ENCODE data around the gene KIR2DL3. TPM values are rescaled to one million over a fixed set of nuclear protein-coding genes. Genes with fewer than 3 reads are reported as not detected.

Gene KIR2DL3
- total and polyA plus RNA-seq, 2 of the 13 experiments (the other 11 are each of a cell fraction or from before 2014, with no cell fraction given), result not detected

GRCh38 chr19:54694648-54695047 lies 43.7 kb upstream of the KIR2DL3 start:
- no peak overlapping the region for H2AFZ ChIP-seq (ENCODE audit: low read length)
- H3K27ac ChIP-seq (ENCODE audit: extremely low read length, insufficient read depth, low read length), result no peak overlapping the region
- no peak overlapping the region for H3K4me3 ChIP-seq (replicated peaks in 1 of 3; ENCODE audit: insufficient read depth in 1 of 3, low read depth in 2 of 3, low read length in 3 of 3)
- no peak overlapping the region for H3K4me2 ChIP-seq (ENCODE audit: low read depth, low read length)
- no peak for ATAC-seq
- no peaks in the 10 kb centered on the region for H3K4me1 ChIP-seq (ENCODE audit: insufficient read depth, low read length)
- intact Hi-C loops (cut with micrococcal nuclease; ENCODE audit: unreplicated experiment) (no loop called here), in situ Hi-C loops (cut with HindIII; ENCODE audit: extremely low pct_ligation_motif_present, low pct_unique_long_range_greater_than_20kb) (no loop called here)
- no peaks in the 10 kb centered on the region for H4K20me1 ChIP-seq (ENCODE audit: insufficient read depth, low read length)
- no TSS peak for BruUV-seq (replicated peaks)
- WGBS (ENCODE audit: low lambda C conversion rate), result 50% methylated on average over 1 of the region's 5 CpGs
- H3K36me3 ChIP-seq (replicated peaks in 1 of 2; ENCODE audit: control insufficient read depth in 1 of 2, insufficient read depth in 2 of 2, low read length in 2 of 2), result no peaks in the 10 kb centered on the region
- FAIRE-seq, result no peak
- no peak overlapping the region for H3K9ac ChIP-seq (ENCODE audit: insufficient read depth, low read depth, low read length)
- ChIA-PET POLR2A (no interaction called here), CTCF (ENCODE audit: low intra/inter-chr PET ratio, low total read pairs) (no interaction called here)
- H3K27me3 ChIP-seq (ENCODE audit: control insufficient read depth in 1 of 2, insufficient read depth in 2 of 2, low read length in 2 of 2), result peaks cover 0 to 8% of the 10 kb centered on the region in 2 experiments; a peak in 2 of 5 replicates
- H3K9me3 ChIP-seq (ENCODE audit: low read length), result no peaks in the 10 kb centered on the region
- H3K79me2 ChIP-seq (ENCODE audit: insufficient read depth, low read length), result no peaks in the 10 kb centered on the region
- DNase-seq (ENCODE audit: low spot score), result no peak
- TF ChIP-seq ZNF407 (CRISPR knock-in tag; IDR thresholded peaks at IDR 0.05; ENCODE audit: not compliant biosample characterization), result no peak
- TF ChIP-seq ZNF562 (CRISPR knock-in tag; IDR thresholded peaks at IDR 0.05; ENCODE audit: borderline replicate concordance), result no peak
- no peak for TF ChIP-seq ZNF792 (CRISPR knock-in tag; IDR thresholded peaks at IDR 0.05)
- TF ChIP-seq PHF8 (CRISPR knock-in tag; IDR thresholded peaks at IDR 0.05), result no peak
- TF ChIP-seq ZNF614 (CRISPR knock-in tag; IDR thresholded peaks at IDR 0.05; ENCODE audit: borderline replicate concordance), result no peak
- no peak for TF ChIP-seq NFKB2 (CRISPR knock-in tag; IDR thresholded peaks at IDR 0.05; ENCODE audit: borderline replicate concordance)
- no peak for TF ChIP-seq ZGPAT (CRISPR knock-in tag; IDR thresholded peaks at IDR 0.05)
- no peak for TF ChIP-seq TOPORS (CRISPR knock-in tag; IDR thresholded peaks at IDR 0.05)
- no peak for TF ChIP-seq ZNF44 (CRISPR knock-in tag; IDR thresholded peaks at IDR 0.05)
- no peak for TF ChIP-seq MAFK (conservative IDR thresholded peaks at IDR 0.05 in 1 of 2, IDR thresholded peaks at IDR 0.05 in 1 of 2; ENCODE audit: low read length in 2 of 2)
- TF ChIP-seq ARID4A (CRISPR knock-in tag; IDR thresholded peaks at IDR 0.05; ENCODE audit: borderline replicate concordance), result no peak
- no peak for TF ChIP-seq ZNF160 (CRISPR knock-in tag; IDR thresholded peaks at IDR 0.05)

All from HepG2 (cell line).